Small intestine (tissue), 7 donors: ENCODE data around the gene TRAPPC12. TPM values are rescaled to one million over a fixed set of nuclear protein-coding genes. Genes with fewer than 3 reads are reported as not detected.

ENCODE experiments used
- DNase-seq, 2 donors: peaks; one replicate each; pipeline versions ENCODE4 v3.0.0 to v3.0.0-alpha.2; 2013
- FAIRE-seq: peaks from 2 replicates; lab custom pipeline; 2012; peaks lifted over from hg19 to GRCh38; lab: Jason Lieb, UNC
- H3K27ac ChIP-seq, 3 donors: one replicate each; pipeline ENCODE4 v1.5.1; 2013; ENCODE audit warnings: low read length in 2 of 3, mild to moderate bottlenecking in 2 of 3, control low read depth in 1 of 3, inconsistent platforms in 1 of 3, low read depth in 1 of 3, moderate library complexity in 1 of 3
- H3K27me3 ChIP-seq, 3 donors: one replicate each; pipeline ENCODE4 v1.6.1; 2013; ENCODE audit warnings: low read length in 3 of 3, inconsistent platforms in 1 of 3; ENCODE audit not compliant: control insufficient read depth in 3 of 3, insufficient read depth in 3 of 3
- H3K36me3 ChIP-seq, 3 donors: one replicate each; pipeline ENCODE4 v1.6.1; 2013; ENCODE audit warnings: low read length in 3 of 3, inconsistent platforms in 1 of 3, low read depth in 1 of 3, mild to moderate bottlenecking in 1 of 3, moderate library complexity in 1 of 3; ENCODE audit not compliant: control insufficient read depth in 3 of 3, insufficient read depth in 2 of 3
- H3K4me1 ChIP-seq, 3 donors: one replicate each; pipeline ENCODE4 v1.6.1; 2013; ENCODE audit warnings: low read length in 2 of 3, inconsistent platforms in 1 of 3, low read depth in 1 of 3, mild to moderate bottlenecking in 1 of 3, moderate library complexity in 1 of 3; ENCODE audit not compliant: control insufficient read depth in 3 of 3, insufficient read depth in 2 of 3
- H3K4me3 ChIP-seq, 3 donors: one replicate each; pipeline ENCODE4 v1.5.1; 2013; ENCODE audit warnings: low read length in 3 of 3, control low read depth in 1 of 3, inconsistent platforms in 1 of 3, low read depth in 1 of 3, mild to moderate bottlenecking in 1 of 3, moderate library complexity in 1 of 3
- H3K9me3 ChIP-seq, 2 donors: one replicate each; pipeline ENCODE4 v1.6.1; 2013; ENCODE audit warnings: low read depth in 1 of 2, low read length in 1 of 2; ENCODE audit not compliant: control insufficient read depth in 2 of 2, insufficient read depth in 1 of 2
- WGBS, 3 donors: extraction: QIAGEN DNeasy Blood & Tissue Kit; methylation state at CpG; one replicate each; pipeline ENCODE4 v1.1.7; 2013; 5-methylcytosine and 5-hydroxymethylcytosine counted together
- polyA plus RNA-seq, 4 donors: library from polyadenylated mRNA; stranded (reverse) in 3 of 4; unstranded in 1 of 4; fragments of 200-250 nt in 3 of 4; fragments of 120-200 nt in 1 of 4; gene quantifications; one replicate each; pipeline versions ENCODE4 v1.2.1 to v1.2.3, GENCODE V29; 2013
- donor health status: healthy with polysubstance abuse.
- donor health status: control.
- donor health status: control.
- donor health status: Bipolar disorder and iron deficiency.
- donor health status: healthy.

Gene TRAPPC12
- polyA plus RNA-seq, 4 donors, result 43.9 to 120 (median 87.9) TPM

DNA sequence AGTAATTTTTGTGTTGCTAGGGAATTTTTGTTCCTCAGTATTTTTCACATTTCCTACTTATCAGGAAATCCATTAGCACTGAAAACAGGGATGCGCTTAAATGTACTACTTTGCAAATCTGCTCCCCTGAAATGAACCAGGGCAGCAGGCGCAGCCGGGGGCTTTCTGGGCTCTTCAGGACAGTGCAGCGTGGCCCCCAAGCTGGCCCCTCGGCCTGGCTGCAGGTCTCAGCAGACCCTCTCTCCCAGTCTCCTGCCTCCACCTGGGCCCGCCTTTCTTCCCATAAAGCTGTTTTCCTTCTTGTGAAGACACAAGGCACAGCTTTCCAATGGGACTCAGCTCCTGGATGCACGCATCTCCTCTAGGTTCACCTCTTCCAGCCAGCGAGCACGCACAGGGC, 37.2 kb upstream of the TRAPPC12 start:
- H3K27ac ChIP-seq, result no peak overlapping the region
- DNase-seq, result no peak
- 96 to 97% (median 97%) methylated on average over 9 of the region's 9 CpGs for WGBS, 3 donors
- no peaks in the 10 kb centered on the region for H3K27me3 ChIP-seq
- no peaks in the 10 kb centered on the region for H3K9me3 ChIP-seq
- no peak for FAIRE-seq
- H3K36me3 ChIP-seq, result peaks cover 0 to 23% (median 3%) of the 10 kb centered on the region in 3 donors
- H3K4me1 ChIP-seq, result no peaks in the 10 kb centered on the region
- no peak overlapping the region for H3K4me3 ChIP-seq

DNA sequence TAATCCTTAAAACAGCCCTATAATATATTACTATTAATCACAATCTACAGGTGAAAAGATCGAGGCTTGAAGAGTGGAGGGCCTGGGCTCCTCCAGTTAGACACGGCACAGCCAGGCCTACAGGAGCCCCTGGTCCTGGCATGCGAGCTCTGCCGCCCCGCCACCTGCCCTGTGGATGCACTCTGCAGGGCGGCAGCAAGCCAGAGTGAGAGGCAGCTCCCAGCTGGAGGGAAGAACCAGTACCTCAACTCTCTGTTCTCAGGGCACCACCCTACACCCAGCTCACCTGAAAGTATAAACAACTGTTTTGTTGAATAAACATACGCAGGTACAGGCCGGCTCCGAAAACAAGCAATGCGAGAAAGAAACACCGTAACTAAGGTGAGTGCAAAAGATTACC, 36.5 kb upstream of the TRAPPC12 start:
- FAIRE-seq (no peak), DNase-seq (no peak)
- H3K4me3 ChIP-seq, result no peak overlapping the region
- H3K4me1 ChIP-seq, result no peaks in the 10 kb centered on the region
- H3K36me3 ChIP-seq, result peaks cover 0 to 23% (median 3%) of the 10 kb centered on the region in 3 donors
- peaks cover 0 to 4% of the 10 kb centered on the region in 2 donors for H3K9me3 ChIP-seq
- WGBS, 3 donors, result 93 to 97% (median 96%) methylated on average over 11 of the region's 11 CpGs
- H3K27me3 ChIP-seq, result no peaks in the 10 kb centered on the region
- no peak overlapping the region for H3K27ac ChIP-seq

DNA sequence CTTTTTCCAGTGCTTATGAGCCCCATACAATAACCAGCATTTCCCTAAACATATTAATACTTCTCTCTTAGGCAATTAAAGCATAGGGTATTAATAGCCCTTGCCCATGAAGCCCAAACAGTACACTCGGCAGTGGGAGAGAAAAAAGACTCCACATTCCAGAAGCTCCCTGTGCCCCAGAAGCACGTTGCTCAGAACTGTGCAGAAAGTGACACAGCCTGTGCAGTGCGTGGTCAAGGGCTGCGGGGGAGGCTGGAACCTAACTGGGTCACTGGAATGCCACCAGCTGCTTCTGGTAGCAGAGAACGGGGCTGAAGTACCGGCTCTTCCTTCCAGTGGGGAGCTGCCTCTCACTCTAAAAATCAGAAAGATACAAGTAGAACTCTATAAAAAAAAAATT, 34.6 kb upstream of the TRAPPC12 start:
- Histone ChIP-seq H3K9me3 (peaks cover 0 to 8% of the 10 kb centered on the region in 2 donors), H3K4me1 (no peaks in the 10 kb centered on the region), H3K27ac (no peak overlapping the region), H3K4me3 (no peak overlapping the region), H3K36me3 (peaks cover 0 to 34% (median 3%) of the 10 kb centered on the region in 3 donors), H3K27me3 (no peaks in the 10 kb centered on the region)
- WGBS, 3 donors, result 90 to 96% (median 96%) methylated on average over 6 of the region's 6 CpGs
- no peak for FAIRE-seq
- DNase-seq, result no peak

DNA sequence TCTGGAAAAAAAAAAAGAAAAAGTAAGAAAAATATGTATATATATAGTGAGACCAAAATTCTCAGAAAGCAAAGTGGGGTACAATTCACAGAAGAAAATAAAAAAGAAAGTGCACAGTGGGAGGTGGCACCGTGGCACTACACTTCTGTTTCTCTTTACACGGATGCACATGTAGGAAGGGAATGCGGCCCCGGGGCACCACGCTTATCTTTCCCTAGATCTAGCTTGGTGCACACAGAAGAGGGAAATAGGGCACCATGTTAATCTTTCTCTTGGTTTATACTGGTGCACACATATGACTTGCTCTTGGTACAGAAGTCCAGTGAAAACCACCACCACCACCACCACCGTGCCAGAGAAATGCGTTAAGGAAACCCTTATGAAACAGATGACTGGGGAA, 33.9 kb upstream of the TRAPPC12 start:
- Histone ChIP-seq H3K27ac (no peak overlapping the region), H3K36me3 (peaks cover 0 to 32% (median 3%) of the 10 kb centered on the region in 3 donors), H3K4me3 (no peak overlapping the region), H3K4me1 (no peaks in the 10 kb centered on the region), H3K9me3 (peaks cover 0 to 11% of the 10 kb centered on the region in 2 donors), H3K27me3 (no peaks in the 10 kb centered on the region)
- FAIRE-seq (no peak), DNase-seq (no peak)
- WGBS, 3 donors, result 90 to 98% (median 97%) methylated on average over 7 of the region's 7 CpGs

DNA sequence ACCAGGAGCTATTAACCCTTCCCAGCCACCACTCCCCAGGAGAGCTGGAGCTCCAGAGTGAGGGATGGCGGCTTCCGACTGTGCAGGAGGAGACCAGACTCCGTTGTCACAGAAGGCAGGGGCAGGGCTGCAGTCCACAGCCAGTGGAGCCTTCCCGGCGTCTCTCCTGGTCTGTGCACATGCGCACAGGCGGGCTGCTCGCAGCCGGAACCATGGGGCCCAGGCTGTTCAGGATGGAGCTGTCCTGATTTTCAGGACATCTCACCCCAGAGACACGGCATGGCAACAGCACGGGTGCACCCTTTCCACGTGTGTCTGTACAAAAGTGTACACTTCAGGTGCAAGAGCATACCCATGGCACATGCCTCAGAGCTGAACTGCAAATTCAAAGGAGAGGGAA, 30.7 kb upstream of the TRAPPC12 start:
- Histone ChIP-seq H3K27ac (no peak overlapping the region), H3K4me1 (no peaks in the 10 kb centered on the region), H3K9me3 (peaks cover 0 to 17% of the 10 kb centered on the region in 2 donors), H3K27me3 (no peaks in the 10 kb centered on the region), H3K4me3 (no peak overlapping the region), H3K36me3 (peaks cover 2 to 34% (median 6%) of the 10 kb centered on the region in 3 donors)
- FAIRE-seq (no peak), DNase-seq (no peak)
- 88 to 92% (median 92%) methylated on average over 12 of the region's 12 CpGs for WGBS, 3 donors

DNA sequence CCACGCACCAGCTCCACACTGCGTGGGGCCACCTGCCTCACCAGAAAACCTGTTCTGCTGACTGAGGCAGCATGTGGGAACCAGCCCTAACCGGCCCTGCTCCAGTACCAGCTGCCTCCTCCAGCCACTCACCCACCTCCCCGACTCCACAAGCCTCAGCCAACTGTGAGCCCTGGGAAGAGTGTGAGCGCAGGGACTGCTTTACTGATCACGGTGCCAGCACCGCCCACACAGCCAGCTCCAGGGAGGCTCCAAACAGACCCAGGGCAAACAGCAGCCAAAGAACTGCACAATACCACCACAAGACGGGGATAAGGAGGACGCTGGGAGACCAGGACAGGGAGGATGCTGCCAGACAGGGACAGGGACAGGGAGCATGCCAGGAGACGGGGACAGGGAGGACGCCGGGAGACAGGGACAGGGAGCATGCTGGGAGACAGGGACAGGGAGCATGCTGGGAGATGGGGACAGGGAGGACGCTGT, 30.2 kb upstream of the TRAPPC12 start:
- peaks cover 0 to 17% of the 10 kb centered on the region in 2 donors for H3K9me3 ChIP-seq
- WGBS, 3 donors, result 88 to 94% (median 91%) methylated on average over 12 to 13 of the region's 13 CpGs
- DNase-seq (no peak), FAIRE-seq (no peak)
- H3K36me3 ChIP-seq, result peaks cover 2 to 36% (median 8%) of the 10 kb centered on the region in 3 donors
- no peaks in the 10 kb centered on the region for H3K4me1 ChIP-seq
- H3K27me3 ChIP-seq, result no peaks in the 10 kb centered on the region
- H3K27ac ChIP-seq, result no peak overlapping the region
- H3K4me3 ChIP-seq, result no peak overlapping the region

DNA sequence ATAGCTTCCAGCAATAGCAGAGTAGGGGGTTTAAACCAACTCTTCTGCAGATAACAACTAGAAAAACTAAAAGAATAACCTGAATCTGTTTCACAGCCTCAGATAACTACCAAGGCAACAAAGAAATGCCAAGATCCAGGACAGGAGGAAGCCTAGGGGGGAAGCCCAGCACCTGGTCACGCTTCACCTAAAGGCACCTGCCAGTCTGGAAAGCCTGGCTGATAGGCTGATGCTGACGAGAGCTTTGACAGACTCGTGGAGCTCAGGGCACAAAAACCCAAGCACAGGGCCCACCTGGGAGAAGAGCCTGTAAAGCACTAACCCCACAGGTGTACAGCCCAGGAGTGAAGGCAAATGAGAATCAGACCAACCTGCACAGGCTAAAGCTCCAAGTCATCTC, 24.5 kb upstream of the TRAPPC12 start:
- Histone ChIP-seq H3K27ac (no peak overlapping the region), H3K36me3 (peaks cover 2 to 12% (median 6%) of the 10 kb centered on the region in 3 donors), H3K4me1 (no peaks in the 10 kb centered on the region), H3K4me3 (no peak overlapping the region), H3K27me3 (no peaks in the 10 kb centered on the region), H3K9me3 (peaks cover 0 to 8% of the 10 kb centered on the region in 2 donors)
- DNase-seq (no peak), FAIRE-seq (no peak)
- 89 to 96% (median 91%) methylated on average over 3 of the region's 3 CpGs for WGBS, 3 donors

DNA sequence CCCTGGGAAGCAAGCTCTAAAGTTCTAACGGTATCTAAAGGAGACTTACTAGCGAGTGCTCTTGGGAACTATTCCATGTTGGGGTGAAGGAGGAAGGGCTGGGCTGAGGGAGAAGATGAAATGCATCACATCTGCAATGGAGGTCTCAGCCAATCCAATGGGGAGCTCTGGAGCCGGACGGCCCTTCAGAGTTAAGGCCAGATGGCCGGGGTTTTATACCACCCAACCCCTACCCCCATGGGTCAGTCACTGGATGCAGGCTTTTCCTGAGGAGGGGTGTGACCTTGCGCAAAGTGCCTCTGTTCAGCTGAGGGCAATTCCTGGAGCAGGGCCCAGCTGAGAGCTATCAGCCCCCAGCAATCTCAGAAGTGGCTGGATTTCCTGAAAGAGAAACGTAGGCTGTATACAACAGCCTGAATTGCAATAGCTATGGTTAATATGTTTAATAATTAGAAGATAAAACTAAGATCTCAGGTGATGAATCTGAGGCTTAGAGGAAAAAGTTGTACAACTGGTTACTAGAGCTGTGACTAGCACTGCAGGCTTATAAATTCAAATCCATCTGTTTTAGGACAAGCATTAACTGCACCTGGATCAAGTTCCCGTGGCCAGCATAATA, 23.4 kb upstream of the TRAPPC12 start:
- Histone ChIP-seq H3K9me3 (peaks cover 0 to 6% of the 10 kb centered on the region in 2 donors), H3K27ac (peak overlapping the region in 1 of 3 donors; percentile 48), H3K4me3 (no peak overlapping the region), H3K27me3 (no peaks in the 10 kb centered on the region), H3K4me1 (no peaks in the 10 kb centered on the region), H3K36me3 (peaks cover 2 to 12% (median 6%) of the 10 kb centered on the region in 3 donors)
- 77 to 80% (median 80%) methylated on average over 8 of the region's 8 CpGs for WGBS, 3 donors
- FAIRE-seq (no peak), DNase-seq (no peak)
